ENCODE measurements around the gene LIPA. TPM values are rescaled to one million over a fixed set of nuclear protein-coding genes. Genes with fewer than 3 reads are reported as not detected.
A peak's percentile ranks its signal among the peaks of the same experiment; 100 is the strongest.

LIPA gene
- total RNA-seq, 1 donor from 2014 or later, result 17.0 TPM

GRCh38 chr10:89221919-89222318, 29.7 kb downstream of the LIPA start:
- Mint-ChIP-seq H3K36me3 (ENCODE audit: insufficient read depth) (no peaks in the 10 kb centered on the region), H3K4me1 (ENCODE audit: low read depth) (peaks cover 7% of the 10 kb centered on the region), H3K27me3 (no peaks in the 10 kb centered on the region), H3K4me3 (ENCODE audit: low read depth) (no peak overlapping the region), H3K9me3 (ENCODE audit: low read depth) (no peaks in the 10 kb centered on the region), H3K27ac (no peak overlapping the region)
- DNase-seq (ENCODE audit: low spot score, unreplicated experiment), result no peak
- TF ChIP-seq CTCF (IDR thresholded peaks at IDR 0.05; ENCODE audit: unreplicated experiment), result no peak

- Mint-ChIP-seq H3K4me3 (ENCODE audit: low read depth) (no peak overlapping the region), H3K27me3 (no peaks in the 10 kb centered on the region), H3K9me3 (ENCODE audit: low read depth) (no peaks in the 10 kb centered on the region), H3K4me1 (ENCODE audit: low read depth) (peaks cover 6% of the 10 kb centered on the region), H3K36me3 (ENCODE audit: insufficient read depth) (no peaks in the 10 kb centered on the region), H3K27ac (no peak overlapping the region)
- TF ChIP-seq CTCF (IDR thresholded peaks at IDR 0.05; ENCODE audit: unreplicated experiment), result no peak
- no peak for DNase-seq (ENCODE audit: low spot score, unreplicated experiment)
Observed at GRCh38 chr10:89219513-89220218, 31.9 kb downstream of the LIPA start.

GRCh38 chr10:89217057-89217990, 34.3 kb downstream of the LIPA start:
- peak; percentile 84 for TF ChIP-seq CTCF (IDR thresholded peaks at IDR 0.05; ENCODE audit: unreplicated experiment)
- no peak for DNase-seq (ENCODE audit: low spot score, unreplicated experiment)
- Mint-ChIP-seq H3K27me3 (peaks cover 3% of the 10 kb centered on the region), H3K27ac (no peak overlapping the region), H3K9me3 (ENCODE audit: low read depth) (no peaks in the 10 kb centered on the region), H3K4me1 (ENCODE audit: low read depth) (peaks cover 6% of the 10 kb centered on the region), H3K36me3 (ENCODE audit: insufficient read depth) (no peaks in the 10 kb centered on the region), H3K4me3 (ENCODE audit: low read depth) (no peak overlapping the region)

GRCh38 chr10:89216056-89216455, 35.5 kb downstream of the LIPA start:
- H3K9me3 Mint-ChIP-seq (ENCODE audit: low read depth), result no peaks in the 10 kb centered on the region
- no peaks in the 10 kb centered on the region for H3K36me3 Mint-ChIP-seq (ENCODE audit: insufficient read depth)
- H3K4me3 Mint-ChIP-seq (ENCODE audit: low read depth), result no peak overlapping the region
- H3K27me3 Mint-ChIP-seq, result peaks cover 13% of the 10 kb centered on the region
- no peak for DNase-seq (ENCODE audit: low spot score, unreplicated experiment)
- TF ChIP-seq CTCF (IDR thresholded peaks at IDR 0.05; ENCODE audit: unreplicated experiment), result no peak
- no peak overlapping the region for H3K27ac Mint-ChIP-seq
- H3K4me1 Mint-ChIP-seq (ENCODE audit: low read depth), result peaks cover 6% of the 10 kb centered on the region

- no peak for DNase-seq (ENCODE audit: low spot score, unreplicated experiment)
- Mint-ChIP-seq H3K9me3 (ENCODE audit: low read depth) (no peaks in the 10 kb centered on the region), H3K36me3 (ENCODE audit: insufficient read depth) (no peaks in the 10 kb centered on the region), H3K27ac (no peak overlapping the region), H3K4me3 (ENCODE audit: low read depth) (no peak overlapping the region), H3K4me1 (ENCODE audit: low read depth) (peaks cover 6% of the 10 kb centered on the region), H3K27me3 (peaks cover 18% of the 10 kb centered on the region)
- TF ChIP-seq CTCF (IDR thresholded peaks at IDR 0.05; ENCODE audit: unreplicated experiment), result no peak
Observed at GRCh38 chr10:89215511-89215910, 36.1 kb downstream of the LIPA start.
